ENCODE measurements around the gene GSE1. TPM values are rescaled to one million over a fixed set of nuclear protein-coding genes. Genes with fewer than 3 reads are reported as not detected.

Gene GSE1
- total RNA-seq, 1 experiment from 2014 or later, result 124 TPM

- TF ChIP-seq TEAD1 (CRISPR knock-in tag; IDR thresholded peaks at IDR 0.05) (no peak), SMAD4 (CRISPR knock-in tag; IDR thresholded peaks at IDR 0.05) (no peak), NR2C2 (CRISPR knock-in tag; IDR thresholded peaks at IDR 0.05) (no peak)
These were observed 24.9 kb downstream of the GSE1 start (continued) for GRCh38 chr16:85637808-85638647.

GRCh38 chr16:85638695-85639409 is 25.7 kb downstream of the GSE1 start:
- H3K9me3 Mint-ChIP-seq, result no peaks in the 10 kb centered on the region
- CTCF ChIA-PET, result interaction anchor here (0.7 to 3.7 kb wide), 3 partner anchors 10 to 23 kb away, joined by 3 to 24 read pairs (median 3); no protein-coding TSS in a partner anchor

More at GRCh38 chr16:85638695-85639409, 25.7 kb downstream of the GSE1 start:
- H3K36me3 Mint-ChIP-seq, result no peaks in the 10 kb centered on the region
- ATAC-seq, result no peak
- no peak overlapping the region for H3K4me3 Mint-ChIP-seq
- TF ChIP-seq PRDM15 (CRISPR knock-in tag; IDR thresholded peaks at IDR 0.05), result no peak
- TF ChIP-seq GRHL2 (CRISPR knock-in tag; IDR thresholded peaks at IDR 0.05; ENCODE audit: insufficient replicate concordance, severe bottlenecking), result no peak
- TF ChIP-seq RORB (CRISPR knock-in tag; IDR thresholded peaks at IDR 0.05), result no peak
- TF ChIP-seq JAZF1 (CRISPR knock-in tag; IDR thresholded peaks at IDR 0.05), result no peak
- TF ChIP-seq ZNF671 (CRISPR knock-in tag; IDR thresholded peaks at IDR 0.05), result no peak
- TF ChIP-seq, protein P1, sequence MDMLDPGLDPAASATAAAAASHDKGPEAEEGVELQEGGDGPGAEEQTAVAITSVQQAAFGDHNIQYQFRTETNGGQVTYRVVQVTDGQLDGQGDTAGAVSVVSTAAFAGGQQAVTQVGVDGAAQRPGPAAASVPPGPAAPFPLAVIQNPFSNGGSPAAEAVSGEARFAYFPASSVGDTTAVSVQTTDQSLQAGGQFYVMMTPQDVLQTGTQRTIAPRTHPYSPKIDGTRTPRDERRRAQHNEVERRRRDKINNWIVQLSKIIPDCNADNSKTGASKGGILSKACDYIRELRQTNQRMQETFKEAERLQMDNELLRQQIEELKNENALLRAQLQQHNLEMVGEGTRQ (CRISPR knock-in tag; IDR thresholded peaks at IDR 0.05), result no peak
- TF ChIP-seq CREB1 (CRISPR knock-in tag; IDR thresholded peaks at IDR 0.05), result no peak
- TF ChIP-seq, protein P2, sequence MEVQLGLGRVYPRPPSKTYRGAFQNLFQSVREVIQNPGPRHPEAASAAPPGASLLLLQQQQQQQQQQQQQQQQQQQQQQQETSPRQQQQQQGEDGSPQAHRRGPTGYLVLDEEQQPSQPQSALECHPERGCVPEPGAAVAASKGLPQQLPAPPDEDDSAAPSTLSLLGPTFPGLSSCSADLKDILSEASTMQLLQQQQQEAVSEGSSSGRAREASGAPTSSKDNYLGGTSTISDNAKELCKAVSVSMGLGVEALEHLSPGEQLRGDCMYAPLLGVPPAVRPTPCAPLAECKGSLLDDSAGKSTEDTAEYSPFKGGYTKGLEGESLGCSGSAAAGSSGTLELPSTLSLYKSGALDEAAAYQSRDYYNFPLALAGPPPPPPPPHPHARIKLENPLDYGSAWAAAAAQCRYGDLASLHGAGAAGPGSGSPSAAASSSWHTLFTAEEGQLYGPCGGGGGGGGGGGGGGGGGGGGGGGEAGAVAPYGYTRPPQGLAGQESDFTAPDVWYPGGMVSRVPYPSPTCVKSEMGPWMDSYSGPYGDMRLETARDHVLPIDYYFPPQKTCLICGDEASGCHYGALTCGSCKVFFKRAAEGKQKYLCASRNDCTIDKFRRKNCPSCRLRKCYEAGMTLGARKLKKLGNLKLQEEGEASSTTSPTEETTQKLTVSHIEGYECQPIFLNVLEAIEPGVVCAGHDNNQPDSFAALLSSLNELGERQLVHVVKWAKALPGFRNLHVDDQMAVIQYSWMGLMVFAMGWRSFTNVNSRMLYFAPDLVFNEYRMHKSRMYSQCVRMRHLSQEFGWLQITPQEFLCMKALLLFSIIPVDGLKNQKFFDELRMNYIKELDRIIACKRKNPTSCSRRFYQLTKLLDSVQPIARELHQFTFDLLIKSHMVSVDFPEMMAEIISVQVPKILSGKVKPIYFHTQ (CRISPR knock-in tag; IDR thresholded peaks at IDR 0.05), result no peak
- no peak for TF ChIP-seq HMGXB4 (CRISPR knock-in tag; IDR thresholded peaks at IDR 0.05)
- TF ChIP-seq TCF7 (CRISPR knock-in tag; IDR thresholded peaks at IDR 0.05; ENCODE audit: low read depth), result no peak
- no peak for TF ChIP-seq ZNF232 (CRISPR knock-in tag; IDR thresholded peaks at IDR 0.05)
- TF ChIP-seq ZNF121 (CRISPR knock-in tag; IDR thresholded peaks at IDR 0.05), result no peak
- POLR2A ChIA-PET, result interaction anchor here (0.6 kb wide), 1 partner anchor 692 kb away, joined by 4 read pairs; no protein-coding TSS in a partner anchor
- DNase-seq (ENCODE audit: low spot score), result no peak
- H3K27ac Mint-ChIP-seq, result peak overlapping the region; percentile 66
- H3K4me1 Mint-ChIP-seq, result no peaks in the 10 kb centered on the region; the same call in 1 of the 2 replicates
- no peaks in the 10 kb centered on the region for H3K27me3 Mint-ChIP-seq (ENCODE audit: low read depth)
